Inflammatory macrophage treated with lipopolysaccharide for 1 hour (primary cell): ENCODE results near the gene BTBD8.
A peak's percentile ranks its signal among the peaks of the same experiment; 100 is the strongest.
"Not testable (repeated sequence)": the region's sequence is repeated elsewhere in the genome, so short reads cannot be mapped to it uniquely, and the experiment has no call there.

Experiments used
- DNase-seq, 2 donors: peaks; one replicate each; pipeline ENCODE4 v3.0.0-alpha.2; 2020 to 2022

The BTBD8 gene

DNA sequence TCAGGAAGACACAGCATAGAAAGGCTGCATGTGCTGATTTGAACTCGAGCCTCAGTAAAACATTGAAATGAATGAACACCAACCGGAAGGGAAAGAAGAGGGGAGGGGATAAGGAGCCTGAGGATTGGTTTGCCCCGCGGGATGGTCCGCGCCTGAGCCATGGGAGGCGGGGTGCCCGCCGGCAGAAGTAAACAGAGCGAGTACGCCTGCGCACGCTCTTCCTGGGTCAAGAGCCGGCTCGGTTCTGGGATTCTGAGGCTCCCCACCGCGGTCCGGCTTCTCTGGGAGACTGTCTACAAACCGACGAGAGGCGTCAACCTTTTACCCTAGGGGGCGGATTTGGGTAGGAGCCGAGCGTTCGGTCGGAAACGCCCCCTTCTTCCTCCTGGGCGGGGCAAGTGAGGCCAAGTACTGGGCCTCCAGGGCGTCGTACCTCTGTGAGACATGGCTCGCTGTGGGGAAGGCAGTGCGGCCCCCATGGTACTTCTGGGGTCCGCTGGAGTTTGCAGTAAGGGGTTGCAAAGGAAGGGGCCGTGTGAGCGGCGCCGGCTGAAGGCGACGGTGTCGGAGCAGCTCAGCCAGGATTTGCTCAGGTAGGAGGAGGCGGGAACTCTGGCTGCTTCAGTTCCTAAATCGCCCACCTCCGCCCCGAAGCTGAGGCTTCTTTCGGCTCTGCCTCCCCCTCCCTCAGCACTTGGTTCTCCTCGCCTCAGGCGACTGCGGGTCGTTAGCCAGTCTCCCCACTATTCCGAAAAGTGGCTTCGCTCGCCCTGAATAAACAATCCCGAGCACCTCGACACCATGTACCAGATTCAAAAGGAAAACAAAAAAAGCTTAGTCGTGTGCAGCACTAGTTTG, at the start of gene BTBD8:
Gene BTBD8, plus strand, starts transcription at position 218 of the 858 bp plus-strand sequence. Its CDS starts 227 bp downstream, at position 445.
- peak; percentile 70 to 79 for DNase-seq

- no peak for DNase-seq
Measured at GRCh38 chr1:92030656-92031107, 49.5 kb upstream of the BTBD8 start.

DNA sequence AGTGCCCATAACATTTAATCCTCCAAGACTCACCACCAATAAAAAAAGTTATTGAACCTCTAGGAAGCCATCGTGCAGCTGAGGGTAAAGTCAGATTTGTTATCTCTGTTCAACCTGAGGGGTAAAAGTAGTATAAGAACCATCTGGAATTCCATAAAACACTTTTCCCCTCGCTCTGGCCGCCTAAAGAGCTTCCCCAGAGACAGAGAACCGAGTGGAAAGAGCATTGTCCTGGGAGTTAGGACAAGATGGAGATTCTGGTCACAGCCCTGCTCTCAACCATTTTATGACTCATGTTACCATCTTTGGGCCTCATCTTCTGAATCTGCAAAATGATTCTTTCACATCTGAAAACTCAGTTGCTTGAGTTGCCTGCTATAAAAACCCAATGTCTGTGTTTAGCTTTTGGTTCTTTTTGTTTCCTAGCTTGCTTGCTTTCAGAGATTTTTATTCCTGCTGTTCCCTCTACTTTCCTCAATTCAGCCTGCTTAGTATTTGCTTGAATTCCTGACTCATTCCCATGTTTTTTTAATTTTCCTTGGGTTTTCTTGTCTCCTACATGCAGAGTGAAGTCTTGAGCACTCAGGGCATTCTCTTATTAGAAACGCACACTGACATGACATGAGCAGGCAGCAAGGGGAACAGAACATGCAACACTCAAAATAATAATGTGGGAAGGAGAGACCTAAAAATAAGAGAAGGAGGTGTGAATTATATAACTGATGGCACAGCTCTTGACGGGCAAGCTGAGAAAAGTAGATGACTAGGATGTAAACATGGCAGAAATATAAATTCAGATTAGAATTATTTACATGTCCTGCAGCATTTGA, 48.6 kb upstream of the BTBD8 start:
- no peak for DNase-seq

- DNase-seq: no peak
Measured at GRCh38 chr1:92037400-92037799, 42.7 kb upstream of the BTBD8 start.

DNA sequence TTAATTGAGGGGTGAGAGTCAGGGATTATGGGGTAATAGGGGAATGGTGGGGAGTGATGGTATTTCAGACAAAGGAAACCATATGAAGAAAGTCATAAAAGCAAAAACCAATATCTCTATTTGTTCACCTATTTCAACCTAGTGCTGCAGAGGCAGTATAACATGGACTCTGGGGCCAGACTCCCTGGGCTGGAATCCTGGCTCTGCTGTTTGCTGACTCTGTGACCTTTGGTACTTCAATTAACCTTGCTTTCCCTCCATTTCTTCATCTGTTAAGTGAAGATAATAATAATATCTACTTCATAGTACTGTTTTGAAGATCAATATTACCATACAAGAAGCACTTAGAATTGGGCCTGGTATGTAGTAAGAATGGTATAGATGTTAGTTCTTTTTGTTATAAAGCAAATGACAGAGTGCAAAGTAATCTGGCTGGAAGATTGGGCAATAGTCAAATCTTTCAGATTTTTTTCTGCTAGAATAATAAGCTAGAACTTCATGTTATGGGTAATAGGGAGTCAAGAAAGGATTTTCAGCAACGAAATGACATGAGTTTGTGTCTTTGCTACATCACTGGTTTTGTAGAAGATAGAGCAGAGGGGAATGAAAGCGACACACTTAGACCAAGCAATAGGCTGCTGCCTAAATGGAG, 41.3 kb upstream of the BTBD8 start:
- no peak for DNase-seq

GRCh38 chr1:92040971-92041370, 39.2 kb upstream of the BTBD8 start:
- DNase-seq: no peak

DNA sequence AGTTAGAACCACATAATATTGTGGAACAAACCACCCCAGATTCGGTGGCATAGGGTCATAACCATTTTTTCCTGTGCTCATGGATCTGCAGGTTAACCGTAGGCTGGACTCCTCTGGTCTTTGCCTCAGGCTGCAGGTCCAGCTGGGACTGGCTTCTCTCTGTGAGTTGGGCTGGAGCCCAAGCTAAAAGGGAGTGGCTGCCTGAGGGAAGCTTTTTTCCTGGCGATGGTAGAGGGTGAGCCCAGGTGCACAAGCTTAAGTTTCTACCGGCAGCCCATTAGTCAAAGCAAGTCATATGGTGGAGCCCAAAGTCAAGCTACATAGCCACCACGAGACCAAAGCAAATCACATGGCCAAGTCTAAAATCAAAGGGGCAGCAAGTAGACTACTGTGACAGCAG, 36.5 kb upstream of the BTBD8 start:
- no peak for DNase-seq

DNA sequence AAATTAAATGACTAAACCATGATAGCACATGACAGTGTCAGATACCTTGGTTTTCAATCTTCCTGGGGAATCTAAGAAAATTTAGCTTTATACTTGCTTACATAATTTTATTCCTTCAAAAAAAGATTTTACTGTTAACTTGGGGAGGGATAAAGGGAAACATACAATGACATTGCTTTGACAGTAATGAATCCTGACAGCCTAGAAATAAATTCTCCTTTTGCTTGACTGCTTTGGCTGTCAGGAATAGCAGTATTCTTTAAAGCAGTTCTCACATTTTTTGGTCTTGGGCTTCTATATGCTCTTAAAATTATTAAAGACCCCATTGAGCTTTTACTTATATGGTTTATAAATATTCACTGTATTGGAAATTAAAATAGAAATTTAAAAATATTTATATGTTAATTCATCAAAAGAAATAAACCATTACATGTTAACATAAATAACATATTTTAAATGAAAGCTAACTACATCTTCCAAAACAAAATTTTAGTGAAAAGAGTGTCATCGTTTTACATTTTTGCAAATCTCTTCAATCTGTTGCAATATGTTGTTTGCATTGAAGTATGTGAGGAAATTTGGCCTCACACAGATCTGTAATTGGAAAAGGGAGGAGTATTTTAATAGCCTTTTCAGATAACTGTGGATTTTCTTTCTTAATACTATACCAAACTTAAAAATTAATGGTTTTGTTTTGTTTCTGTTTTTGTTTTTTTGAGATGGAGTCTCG, 34.2 kb upstream of the BTBD8 start:
- no peak for DNase-seq

- no peak for DNase-seq
Measured at GRCh38 chr1:92051948-92052347, 28.2 kb upstream of the BTBD8 start.

GRCh38 chr1:92065042-92065441, 15.1 kb upstream of the BTBD8 start:
- DNase-seq: no peak

DNA sequence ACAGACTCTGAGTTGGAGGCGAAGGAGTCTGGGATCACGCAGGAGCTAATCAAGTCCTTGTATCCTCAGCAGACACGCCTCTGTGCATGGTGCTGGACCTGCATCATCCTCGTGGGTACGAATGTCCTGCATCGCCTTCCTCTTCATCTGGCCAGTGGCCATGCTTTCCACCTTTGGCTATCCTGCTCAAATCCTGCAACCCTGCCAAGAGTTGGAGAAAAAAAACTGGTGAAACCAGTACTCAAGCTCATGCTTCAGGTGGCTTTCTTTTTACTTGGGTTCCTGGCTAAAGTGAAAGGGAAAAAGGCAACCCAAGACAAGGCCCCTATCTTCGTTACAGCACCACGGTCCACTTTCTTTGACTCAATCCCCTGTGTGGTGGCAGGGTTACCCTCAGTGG, 13.8 kb upstream of the BTBD8 start:
- DNase-seq: no peak

GRCh38 chr1:92070892-92071291, 9.3 kb upstream of the BTBD8 start:
- DNase-seq: no peak

DNA sequence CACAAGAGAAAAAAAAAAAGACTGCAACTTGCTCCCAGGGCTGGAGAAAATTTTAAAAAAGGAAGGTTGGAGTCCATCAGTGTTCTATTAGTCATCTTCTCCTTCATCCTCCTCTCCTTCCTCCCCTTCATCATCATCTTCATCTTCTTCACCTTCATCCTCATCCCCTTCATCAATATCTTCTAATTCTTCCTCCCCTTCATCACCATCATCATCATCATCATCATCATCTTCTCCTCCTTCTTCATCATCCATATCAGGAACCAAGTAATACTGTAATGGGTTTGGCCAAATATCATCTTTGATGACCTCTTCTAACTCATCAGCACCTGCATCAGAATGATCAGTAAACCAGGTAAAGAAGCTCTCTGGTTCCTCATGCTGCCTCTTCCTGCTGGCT, 5.7 kb upstream of the BTBD8 start:
- not testable (repeated sequence) for DNase-seq

GRCh38 chr1:92075311-92075710, 4.8 kb upstream of the BTBD8 start, which contains the start of gene SETSIP:
TSS of gene SETSIP (minus strand) at chr1:92075411. CDS start at chr1:92075411, 0 bp downstream.
- no peak for DNase-seq

DNA sequence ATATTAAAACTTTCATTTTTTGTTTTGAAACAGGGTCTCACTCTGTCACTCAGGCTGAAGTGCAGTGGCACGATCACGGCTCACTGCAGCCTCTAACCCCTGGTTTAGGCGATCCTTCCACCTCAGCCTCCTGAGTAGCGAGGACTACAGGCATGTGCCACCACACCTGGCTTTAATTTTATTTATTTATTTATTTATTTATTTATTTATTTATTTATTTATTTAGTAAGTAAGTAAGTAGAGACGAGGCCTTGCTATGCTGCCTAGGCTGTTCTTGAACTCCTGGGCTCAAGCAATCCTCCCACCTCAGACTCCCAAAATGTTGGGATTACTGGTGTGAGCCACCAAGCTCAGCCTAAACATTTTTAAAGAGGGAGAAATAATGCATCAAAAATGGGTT, 3.8 kb upstream of the BTBD8 start:
- no peak for DNase-seq

GRCh38 chr1:92078077-92078476, 2.1 kb upstream of the BTBD8 start:
- not testable (repeated sequence) for DNase-seq

- DNase-seq: no peak
Measured at GRCh38 chr1:92079441-92079840, 704 bp upstream of the BTBD8 start.

DNA sequence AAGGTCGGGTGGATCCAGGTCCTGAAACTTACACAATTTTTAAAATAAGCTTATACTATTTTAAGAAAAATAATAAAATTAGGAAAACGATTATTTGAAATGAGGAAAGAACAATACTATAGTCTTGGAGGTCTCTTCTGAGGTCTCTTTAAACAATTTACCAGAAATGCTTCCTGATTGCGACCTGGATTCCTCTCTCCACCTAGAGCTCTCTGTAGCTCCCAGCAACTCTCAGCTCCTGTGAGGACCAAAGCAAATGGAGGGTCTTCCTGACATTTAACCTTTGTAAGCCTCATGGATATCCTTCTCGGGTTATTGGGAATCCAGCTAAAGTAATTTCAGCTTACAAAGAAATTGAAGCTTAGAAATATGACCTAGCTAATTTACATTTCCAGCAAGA, 886 bp downstream of the BTBD8 start:
- no peak for DNase-seq

GRCh38 chr1:92084651-92085050, 4.5 kb downstream of the BTBD8 start:
- DNase-seq: no peak

- DNase-seq: no peak
Measured at GRCh38 chr1:92085727-92086126, 5.6 kb downstream of the BTBD8 start.

DNA sequence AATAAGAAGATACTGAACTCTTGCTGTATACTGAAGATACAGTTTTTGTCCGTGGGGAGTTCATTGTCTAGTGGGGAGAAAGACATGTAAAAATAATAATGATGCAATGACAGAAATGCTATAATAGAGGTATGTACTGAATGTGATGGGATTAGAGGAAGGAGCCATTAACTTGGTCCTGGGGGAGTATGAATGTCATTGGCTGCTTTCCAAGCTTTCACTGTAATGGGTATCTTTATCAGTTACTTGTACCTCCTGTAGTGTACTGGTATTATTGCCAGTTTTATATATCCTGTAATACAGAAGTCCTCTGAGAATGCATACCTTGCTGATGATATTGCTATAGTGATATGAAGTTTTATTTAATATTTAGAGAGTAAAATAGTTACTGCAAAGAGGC, 7.4 kb downstream of the BTBD8 start:
- no peak for DNase-seq

DNA sequence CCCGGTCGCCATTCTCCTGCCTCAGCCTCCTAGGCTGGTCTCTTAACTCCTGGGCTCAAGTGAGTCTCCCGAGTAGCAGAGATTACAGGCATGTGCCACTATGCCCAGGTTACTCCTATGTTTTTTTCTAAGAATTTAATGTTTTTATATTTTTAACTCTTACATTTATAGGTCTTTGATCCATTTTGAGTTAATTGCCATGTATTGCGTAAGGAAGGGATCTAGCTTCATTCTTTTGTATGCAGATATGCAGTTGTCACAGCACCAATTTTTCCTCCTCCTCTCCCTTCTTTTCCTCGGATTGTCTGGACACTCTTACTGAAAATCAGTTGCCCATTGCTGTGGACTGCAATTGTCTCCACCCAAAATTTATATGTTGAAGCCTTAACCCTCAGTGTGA, 11.5 kb downstream of the BTBD8 start:
- no peak for DNase-seq

- DNase-seq: peak in 1 of 2 donors; percentile 48
Measured at GRCh38 chr1:92094090-92094489, 13.9 kb downstream of the BTBD8 start.
